Stomach (tissue), 9 donors: ENCODE results near the gene SLC25A26. TPM values are rescaled to one million over a fixed set of nuclear protein-coding genes. Genes with fewer than 3 reads are reported as not detected.

ENCODE experiments used
- DNase-seq, 2 donors: peaks; one replicate each; pipeline versions ENCODE4 v3.0.0 to v3.0.0-alpha.2; 2013 to 2019
- H3K27ac ChIP-seq, 5 donors: fragments of 200-600 bp in 4 of 5; sonication (generic) in 4 of 5; one replicate each; pipeline ENCODE4 v1.5.1; 2013 to 2019; ENCODE audit warnings: mild to moderate bottlenecking in 1 of 5, moderate library complexity in 1 of 5
- H3K27me3 ChIP-seq, 3 donors: fragments of 200-600 bp; sonication (generic); one replicate each; pipeline ENCODE4 v1.5.1; 2017 to 2019; ENCODE audit warnings: mixed run types in 1 of 3
- H3K36me3 ChIP-seq, 4 donors: fragments of 200-600 bp; sonication (generic); 1 replicate in 3 of 4; 2 replicates in 1 of 4; pipeline ENCODE4 v1.5.1; 2016 to 2019
- H3K4me1 ChIP-seq, 4 donors: fragments of 200-600 bp; sonication (generic); one replicate each; pipeline ENCODE4 v1.5.1; 2016 to 2019
- H3K4me3 ChIP-seq, 4 donors: fragments of 200-600 bp; sonication (generic) in 3 of 4; one replicate each; pipeline ENCODE4 v1.5.1; 2016 to 2019; ENCODE audit warnings: mild to moderate bottlenecking in 1 of 4
- H3K9me3 ChIP-seq, 4 donors: fragments of 200-600 bp; sonication (generic); one replicate each; pipeline ENCODE4 v1.5.1; 2016 to 2019
- CTCF ChIP-seq, 7 experiments: fragments of 450-650 bp in 4 of 7; fragments of 200-600 bp in 3 of 7; sonication (generic) in 3 of 7; IDR thresholded peaks; one replicate each; pipeline ENCODE4 v1.5.1; 2016 to 2019; ENCODE audit warnings: antibody characterized with exemption in 7 of 7, control low read depth in 2 of 7, mild to moderate bottlenecking in 1 of 7
- EP300 ChIP-seq: sonication (generic); formaldehyde crosslinking; IDR thresholded peaks from one replicate; pipeline ENCODE4 v1.6.1; 2017; ENCODE audit warnings: antibody characterized with exemption
- POLR2A ChIP-seq, 4 donors: fragments of 450-650 bp; IDR thresholded peaks; one replicate each; pipeline ENCODE4 v1.6.1; 2016; ENCODE audit warnings: antibody characterized with exemption in 4 of 4, control low read depth in 2 of 4, mild to moderate bottlenecking in 1 of 4, moderate library complexity in 1 of 4
- POLR2AphosphoS5 ChIP-seq, 3 donors: sonication (generic); formaldehyde crosslinking; IDR thresholded peaks; one replicate each; pipeline ENCODE4 v1.6.1; 2016; ENCODE audit warnings: antibody characterized with exemption in 3 of 3
- WGBS, 5 donors: extraction: QIAGEN DNeasy Blood & Tissue Kit in 3 of 5; methylation state at CpG; one replicate each; pipeline versions ENCODE4 v1.1.5 to v1.1.7; 2013 to 2018; 5-methylcytosine and 5-hydroxymethylcytosine counted together
- intact Hi-C: fragments of 100-400 bp; cut with DNase I; formaldehyde crosslinking; loops from one replicate; pipeline ENCODE4 v1.15.1; 2023; ENCODE audit warnings: low total_unique reads
- polyA plus RNA-seq, 3 donors: library from polyadenylated mRNA; stranded (reverse); fragments of 200-250 nt; gene quantifications; one replicate each; pipeline ENCODE4 v1.2.3, GENCODE V29; 2013
- total RNA-seq, 5 donors: library from RNA; depleted of rRNA; stranded (reverse); fragments of >200 nt; gene quantifications; one replicate each; pipeline versions ENCODE4 v1.1.0 to v1.2.3, GENCODE V29; 2014 to 2016
- donor health status: healthy with polysubstance abuse.
- donor health status: Bipolar disorder and iron deficiency.
- donor health status: healthy.

Gene SLC25A26
- total and polyA plus RNA-seq, 8 donors = 1.2 to 26.6 (median 14.1) TPM

GRCh38 chr3:66208189-66208588 lies 12.6 kb upstream of the SLC25A26 start:
- TF ChIP-seq POLR2A (IDR thresholded peaks at IDR 0.05) (no peak), EP300 (no peak), POLR2AphosphoS5 (IDR thresholded peaks at IDR 0.05) (no peak), CTCF (IDR thresholded peaks at IDR 0.05) (no peak)
- Histone ChIP-seq H3K4me3 (no peak overlapping the region), H3K27me3 (peaks cover 0 to 3% (median 0%) of the 10 kb centered on the region in 3 donors), H3K27ac (no peak overlapping the region), H3K9me3 (no peaks in the 10 kb centered on the region), H3K36me3 (no peaks in the 10 kb centered on the region), H3K4me1 (no peaks in the 10 kb centered on the region)
- no peak for DNase-seq
- intact Hi-C loops = no loop called here
- WGBS, 5 donors = 79 to 91% (median 86%) methylated on average over 3 of the region's 3 CpGs

GRCh38 chr3:66210687-66211295 lies 10.0 kb upstream of the SLC25A26 start:
- no peaks in the 10 kb centered on the region for H3K9me3 ChIP-seq
- no peaks in the 10 kb centered on the region for H3K36me3 ChIP-seq
- no peak overlapping the region for H3K27ac ChIP-seq
- no peak for DNase-seq
- no peaks in the 10 kb centered on the region for H3K4me1 ChIP-seq
- H3K27me3 ChIP-seq = peaks cover 0 to 3% (median 0%) of the 10 kb centered on the region in 3 donors
- intact Hi-C loops = no loop called here
- TF ChIP-seq CTCF (IDR thresholded peaks at IDR 0.05) (no peak), POLR2AphosphoS5 (IDR thresholded peaks at IDR 0.05) (no peak), EP300 (no peak)
- no peak overlapping the region for H3K4me3 ChIP-seq
- 85 to 91% (median 88%) methylated on average over 9 of the region's 9 CpGs for WGBS, 5 donors

- Histone ChIP-seq H3K36me3 (no peaks in the 10 kb centered on the region), H3K4me3 (no peak overlapping the region), H3K27me3 (no peaks in the 10 kb centered on the region), H3K27ac (no peak overlapping the region), H3K9me3 (no peaks in the 10 kb centered on the region), H3K4me1 (no peaks in the 10 kb centered on the region)
- no peak for DNase-seq
- intact Hi-C loops = no loop called here
- TF ChIP-seq POLR2AphosphoS5 (IDR thresholded peaks at IDR 0.05) (no peak), CTCF (IDR thresholded peaks at IDR 0.05) (no peak), POLR2A (IDR thresholded peaks at IDR 0.05) (no peak), EP300 (no peak)
- 35 to 68% (median 51%) methylated on average over 4 of the region's 4 CpGs for WGBS, 5 donors
Measured at GRCh38 chr3:66211779-66212178, 9.0 kb upstream of the SLC25A26 start.

DNA sequence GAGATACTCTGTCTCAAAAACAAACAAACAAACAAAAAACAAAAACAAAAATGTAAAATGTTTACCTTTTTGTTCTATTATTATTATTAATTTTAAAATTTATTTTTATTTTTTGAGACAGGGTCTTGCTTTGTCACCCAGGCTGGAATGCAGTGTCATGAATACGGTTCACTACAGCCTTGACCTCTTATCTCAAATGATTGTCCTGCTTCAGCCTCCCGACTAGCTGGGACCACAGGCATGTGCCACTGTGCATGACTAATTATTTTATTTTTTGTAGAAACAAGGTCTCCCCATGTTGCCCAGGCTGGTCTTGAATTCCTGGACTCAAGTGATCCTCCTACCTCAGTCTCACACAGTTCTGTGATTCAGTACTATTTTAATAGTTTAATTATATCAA lies 5.7 kb upstream of the SLC25A26 start:
- TF ChIP-seq POLR2AphosphoS5 (IDR thresholded peaks at IDR 0.05) (no peak), CTCF (IDR thresholded peaks at IDR 0.05) (no peak), POLR2A (IDR thresholded peaks at IDR 0.05) (no peak)
- intact Hi-C loops = no loop called here
- Histone ChIP-seq H3K36me3 (no peaks in the 10 kb centered on the region), H3K27ac (no peak overlapping the region), H3K4me1 (peaks cover 0 to 4% (median 3%) of the 10 kb centered on the region in 4 donors), H3K9me3 (no peaks in the 10 kb centered on the region), H3K27me3 (no peaks in the 10 kb centered on the region), H3K4me3 (no peak overlapping the region)
- WGBS, 5 donors = 53 to 66% (median 58%) methylated on average over 2 of the region's 2 CpGs
- no peak for DNase-seq
